ENCODE data around the gene AURKA. TPM values are rescaled to one million over a fixed set of nuclear protein-coding genes. Genes with fewer than 3 reads are reported as not detected.

Gene AURKA
- total RNA-seq, 1 experiment from 2014 or later: 92.0 TPM

GRCh38 chr20:56368351-56369134 is 23.5 kb downstream of the AURKA start:
- ChIA-PET POLR2A (ENCODE audit: unreplicated experiment) (no interaction called here), CTCF (no interaction called here)
- BruUV-seq (replicated peaks): no TSS peak
- Histone ChIP-seq H3K4me2 (no peak overlapping the region), H3K36me3 (ENCODE audit: low read depth) (peaks cover 31% of the 10 kb centered on the region), H3F3A (ENCODE audit: insufficient read depth, low read depth) (peaks cover 10% of the 10 kb centered on the region; the same call in 1 of the 2 replicates), H3K9me2 (ENCODE audit: insufficient read depth) (no peaks in the 10 kb centered on the region), H3K4me1 (replicated peaks; ENCODE audit: insufficient read depth) (no peaks in the 10 kb centered on the region), H3K9me3 (ENCODE audit: insufficient read depth, low read depth) (peaks cover 3% of the 10 kb centered on the region; the same call in 1 of the 2 replicates), H3K79me2 (ENCODE audit: low read depth) (peaks cover 8% of the 10 kb centered on the region; the same call in 1 of the 2 replicates), H3K27me3 (ENCODE audit: insufficient read depth, low read depth) (no peaks in the 10 kb centered on the region), H3K4me3 (no peak overlapping the region), H3K27ac (no peak overlapping the region), H2AFZ (no peak overlapping the region), H4K20me1 (ENCODE audit: insufficient read depth) (no peaks in the 10 kb centered on the region)
- intact Hi-C loops (cut with micrococcal nuclease; ENCODE audit: unreplicated experiment): no loop called here
- no peak for DNase-seq
- TF ChIP-seq CTCF (conservative IDR thresholded peaks at IDR 0.05) (no peak), EZH2 (IDR thresholded peaks at IDR 0.05; ENCODE audit: low read depth) (no peak)

GRCh38 chr20:56363491-56363890 is 28.5 kb downstream of the AURKA start:
- POLR2A ChIA-PET (ENCODE audit: unreplicated experiment): no interaction called here
- H3K36me3 ChIP-seq (ENCODE audit: low read depth): no peaks in the 10 kb centered on the region
- H3K4me1 ChIP-seq (replicated peaks; ENCODE audit: insufficient read depth): peaks cover 9% of the 10 kb centered on the region
- no peak overlapping the region for H2AFZ ChIP-seq
- TF ChIP-seq CTCF (conservative IDR thresholded peaks at IDR 0.05) (no peak), EZH2 (IDR thresholded peaks at IDR 0.05; ENCODE audit: low read depth) (no peak)
- H3K4me2 ChIP-seq: no peak overlapping the region
- no peaks in the 10 kb centered on the region for H3K9me2 ChIP-seq (ENCODE audit: insufficient read depth)
- H3K27ac ChIP-seq: no peak overlapping the region
- no peaks in the 10 kb centered on the region for H4K20me1 ChIP-seq (ENCODE audit: insufficient read depth)
- intact Hi-C loops (cut with micrococcal nuclease; ENCODE audit: unreplicated experiment): no loop called here
- CTCF ChIA-PET: no interaction called here
- H3F3A ChIP-seq (ENCODE audit: insufficient read depth, low read depth): peaks cover 2% of the 10 kb centered on the region
- H3K27me3 ChIP-seq (ENCODE audit: insufficient read depth, low read depth): no peaks in the 10 kb centered on the region
- no peak overlapping the region for H3K4me3 ChIP-seq
- no peak for DNase-seq
- peaks cover 2% of the 10 kb centered on the region; the same call in 1 of the 2 replicates for H3K9me3 ChIP-seq (ENCODE audit: insufficient read depth, low read depth)
- BruUV-seq (replicated peaks): no TSS peak
- H3K79me2 ChIP-seq (ENCODE audit: low read depth): no peaks in the 10 kb centered on the region

- Histone ChIP-seq H3F3A (ENCODE audit: insufficient read depth, low read depth) (peaks cover 6% of the 10 kb centered on the region), H3K27me3 (ENCODE audit: insufficient read depth, low read depth) (no peaks in the 10 kb centered on the region), H3K4me2 (no peak overlapping the region), H3K36me3 (ENCODE audit: low read depth) (no peaks in the 10 kb centered on the region), H3K9me3 (ENCODE audit: insufficient read depth, low read depth) (no peaks in the 10 kb centered on the region), H3K4me1 (replicated peaks; ENCODE audit: insufficient read depth) (peaks cover 15% of the 10 kb centered on the region), H3K4me3 (no peak overlapping the region), H4K20me1 (ENCODE audit: insufficient read depth) (no peaks in the 10 kb centered on the region), H3K27ac (no peak overlapping the region), H2AFZ (no peak overlapping the region), H3K9me2 (ENCODE audit: insufficient read depth) (no peaks in the 10 kb centered on the region), H3K79me2 (ENCODE audit: low read depth) (no peaks in the 10 kb centered on the region)
- no peak for DNase-seq
- TF ChIP-seq EZH2 (IDR thresholded peaks at IDR 0.05; ENCODE audit: low read depth) (no peak), CTCF (conservative IDR thresholded peaks at IDR 0.05) (no peak)
- intact Hi-C loops (cut with micrococcal nuclease; ENCODE audit: unreplicated experiment): no loop called here
- POLR2A ChIA-PET (ENCODE audit: unreplicated experiment): no interaction called here
- no TSS peak for BruUV-seq (replicated peaks)
- CTCF ChIA-PET: no interaction called here
These were observed 29.1 kb downstream of the AURKA start for GRCh38 chr20:56362833-56363413.
